Aorta (tissue), 5 donors: ENCODE measurements around the gene TMCO4. TPM values are rescaled to one million over a fixed set of nuclear protein-coding genes. Genes with fewer than 3 reads are reported as not detected.
A peak's percentile ranks its signal among the peaks of the same experiment; 100 is the strongest.
"Not testable (repeated sequence)": the region's sequence is repeated elsewhere in the genome, so short reads cannot be mapped to it uniquely, and the experiment has no call there.

Experiments used
- ATAC-seq: fragments of 200-7000 bp; cut with Tn5 transposase; one replicate; pipeline ENCODE4 v1.9.1; 2022; ENCODE audit warnings: moderate library complexity; ENCODE audit not compliant: low FRiP score
- DNase-seq, 2 donors: peaks; one replicate each; pipeline ENCODE4 v3.0.0-alpha.2; 2020
- H3K27ac ChIP-seq, 2 donors: one replicate each; pipeline ENCODE4 v1.5.1; 2013; ENCODE audit warnings: low read length in 2 of 2, mild to moderate bottlenecking in 2 of 2, moderate library complexity in 2 of 2, control low read depth in 1 of 2, inconsistent platforms in 1 of 2, low read depth in 1 of 2
- H3K27me3 ChIP-seq, 2 donors: one replicate each; pipeline ENCODE4 v1.6.1; 2013; ENCODE audit warnings: control low read depth in 1 of 2, low read length in 1 of 2, mild to moderate bottlenecking in 1 of 2, moderate library complexity in 1 of 2; ENCODE audit not compliant: insufficient read depth in 2 of 2, control insufficient read depth in 1 of 2
- H3K36me3 ChIP-seq, 2 donors: one replicate each; pipeline ENCODE4 v1.6.1; 2013; ENCODE audit warnings: control low read depth in 1 of 2, low read length in 1 of 2, mild to moderate bottlenecking in 1 of 2; ENCODE audit not compliant: insufficient read depth in 2 of 2, control insufficient read depth in 1 of 2
- H3K4me1 ChIP-seq, 2 donors: one replicate each; pipeline ENCODE4 v1.6.1; 2013; ENCODE audit warnings: low read length in 2 of 2, control low read depth in 1 of 2, mild to moderate bottlenecking in 1 of 2, moderate library complexity in 1 of 2; ENCODE audit not compliant: insufficient read depth in 2 of 2, control insufficient read depth in 1 of 2
- H3K4me3 ChIP-seq, 2 donors: one replicate each; pipeline ENCODE4 v1.5.1; 2013; ENCODE audit warnings: low read length in 2 of 2, control low read depth in 1 of 2, mild to moderate bottlenecking in 1 of 2
- H3K9me3 ChIP-seq: one replicate; pipeline ENCODE4 v1.6.1; 2013; ENCODE audit warnings: mild to moderate bottlenecking, low read length; ENCODE audit not compliant: control insufficient read depth
- WGBS, 2 donors: extraction: QIAGEN DNeasy Blood & Tissue Kit; methylation state at CpG; one replicate each; pipeline ENCODE4 v1.1.7; 2013; 5-methylcytosine and 5-hydroxymethylcytosine counted together
- intact Hi-C, 2 donors: fragments of 100-400 bp; cut with DNase I; formaldehyde crosslinking; loops; one replicate each; pipeline versions ENCODE4 v1.14.2 to v1.15.0; 2022
- polyA plus RNA-seq, 2 donors: library from polyadenylated mRNA; stranded (reverse); fragments of 200-250 nt; gene quantifications; one replicate each; pipeline ENCODE4 v1.2.3, GENCODE V29; 2013
- total RNA-seq, 2 donors: library from RNA; stranded (reverse); fragmentation: NEBNext Ultra II Directional; extraction: Animal tissue kit (Norgen Biotek cat#: 25700); gene quantifications; one replicate each; pipeline ENCODE4 v1.2.1, GENCODE V29; 2021
- donor health status: healthy with polysubstance abuse.
- donor health status: Bipolar disorder and iron deficiency.
- donor health status: DM: no; HTN: no; CAD: no.
- donor health status: DM: no; HTN: no; CAD: no.
- donor health status: DM: yes; HTN: yes; CAD: no.

The TMCO4 gene
- total and polyA plus RNA-seq, 4 donors: 18.7 to 37.1 (median 27.9) TPM

DNA sequence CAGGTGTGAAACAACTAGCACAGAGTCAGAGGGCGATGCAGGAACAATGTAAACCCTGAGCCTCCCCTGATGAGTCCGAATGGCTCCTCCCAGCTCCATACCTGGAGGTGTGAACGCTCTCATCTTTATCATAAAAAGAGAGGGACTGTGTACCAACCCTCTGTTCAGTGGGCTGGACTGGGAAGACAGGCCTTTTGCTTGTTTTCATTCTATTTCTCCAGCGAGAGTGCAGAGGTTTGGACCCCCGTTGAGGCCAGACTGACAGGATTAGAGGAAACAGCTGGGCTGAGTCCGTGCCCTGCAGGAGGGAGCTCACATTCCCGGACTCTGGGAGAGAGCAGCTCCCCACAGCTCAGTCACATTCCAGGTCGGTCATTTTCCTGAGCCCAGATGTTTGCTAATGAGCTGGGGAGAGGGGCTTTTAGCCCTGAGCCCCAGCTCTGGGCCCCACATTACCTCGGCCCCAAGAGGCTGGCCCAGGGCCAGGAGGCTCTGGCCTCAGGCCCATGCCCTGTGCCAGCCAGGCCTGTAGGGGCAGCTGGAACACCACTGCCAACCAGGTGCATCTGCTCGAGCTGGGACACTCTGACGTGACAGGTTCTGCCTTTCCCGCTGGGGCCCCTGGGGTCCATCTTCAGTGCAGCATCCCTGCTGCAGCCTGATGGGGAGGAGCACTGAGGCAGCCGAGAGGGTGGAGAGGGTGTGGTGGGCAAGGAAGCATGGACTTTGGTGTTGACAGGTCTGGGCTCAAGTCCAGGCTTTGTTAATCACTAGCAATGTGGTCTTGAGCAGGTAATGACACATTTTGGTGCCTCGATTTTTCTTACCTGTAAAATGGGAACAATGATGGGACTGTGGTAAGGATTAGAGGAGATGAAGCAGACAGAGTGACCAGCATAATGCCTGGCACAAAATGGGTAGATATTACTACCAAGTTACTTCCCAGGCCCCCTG, 159.1 kb downstream of the TMCO4 start:
- WGBS, 2 donors: 33% methylated on average over 14 of the region's 14 CpGs
- H3K27me3 ChIP-seq: no peaks in the 10 kb centered on the region
- no peak overlapping the region for H3K4me3 ChIP-seq
- no peak for DNase-seq
- intact Hi-C loops: loop anchor here in 1 of 2 donors (5.0 kb wide), 1 partner anchor 148 kb away; no protein-coding TSS in a partner anchor
- H3K4me1 ChIP-seq: no peaks in the 10 kb centered on the region
- no peak overlapping the region for H3K27ac ChIP-seq
- no peaks in the 10 kb centered on the region for H3K9me3 ChIP-seq
- no peak for ATAC-seq
- H3K36me3 ChIP-seq: no peaks in the 10 kb centered on the region

DNA sequence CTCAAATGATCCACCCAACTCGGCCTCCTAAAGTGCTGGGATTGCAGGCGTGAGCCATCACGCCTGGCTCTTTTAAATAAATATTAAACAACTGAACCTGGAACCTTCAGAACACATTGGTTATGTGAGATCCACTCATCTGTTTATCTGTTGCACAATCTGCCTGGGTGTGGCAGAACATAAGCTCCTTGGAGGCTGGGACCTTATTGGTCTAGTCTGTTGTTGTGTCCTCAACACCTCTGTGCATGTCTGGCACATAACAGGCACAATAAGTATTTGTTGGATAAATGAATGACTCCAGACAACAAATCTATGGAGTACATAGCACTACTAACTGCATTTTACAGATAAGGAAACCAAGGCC, 159.7 kb downstream of the TMCO4 start:
- 84 to 88% methylated on average over 3 of the region's 3 CpGs for WGBS, 2 donors
- no peaks in the 10 kb centered on the region for H3K9me3 ChIP-seq
- H3K36me3 ChIP-seq: no peaks in the 10 kb centered on the region
- no peak for DNase-seq
- no peak for ATAC-seq
- intact Hi-C loops: loop anchor here in 1 of 2 donors (5.0 kb wide), 1 partner anchor 148 kb away; no protein-coding TSS in a partner anchor
- H3K27me3 ChIP-seq: no peaks in the 10 kb centered on the region
- no peak overlapping the region for H3K4me3 ChIP-seq
- H3K4me1 ChIP-seq: no peaks in the 10 kb centered on the region
- H3K27ac ChIP-seq: no peak overlapping the region

DNA sequence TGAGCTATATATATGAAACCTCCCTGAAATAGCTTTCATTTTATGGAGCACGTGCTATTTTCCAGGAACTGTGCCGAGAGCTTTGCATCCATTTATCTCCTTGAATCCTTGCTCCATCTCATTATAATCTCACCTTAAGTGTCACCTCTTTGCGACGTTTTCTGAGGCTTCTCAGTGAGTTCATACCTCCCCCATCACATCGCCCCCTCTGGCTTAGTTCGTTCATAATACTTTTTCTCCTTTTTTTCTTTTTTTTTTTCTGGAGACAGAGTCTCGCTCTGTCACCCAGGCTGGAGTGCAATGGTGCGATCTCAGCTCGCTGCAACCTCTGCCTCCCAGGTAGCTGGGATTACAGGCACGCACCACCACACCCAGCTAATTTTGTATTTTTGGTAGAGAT, 160.5 kb downstream of the TMCO4 start:
- intact Hi-C loops, ATAC-seq, H3K9me3 ChIP-seq, H3K27me3 ChIP-seq, H3K4me1 ChIP-seq, H3K27ac ChIP-seq, H3K4me3 ChIP-seq, DNase-seq, H3K36me3 ChIP-seq: not testable (repeated sequence)
- 71 to 82% methylated on average over 10 of the region's 10 CpGs for WGBS, 2 donors

DNA sequence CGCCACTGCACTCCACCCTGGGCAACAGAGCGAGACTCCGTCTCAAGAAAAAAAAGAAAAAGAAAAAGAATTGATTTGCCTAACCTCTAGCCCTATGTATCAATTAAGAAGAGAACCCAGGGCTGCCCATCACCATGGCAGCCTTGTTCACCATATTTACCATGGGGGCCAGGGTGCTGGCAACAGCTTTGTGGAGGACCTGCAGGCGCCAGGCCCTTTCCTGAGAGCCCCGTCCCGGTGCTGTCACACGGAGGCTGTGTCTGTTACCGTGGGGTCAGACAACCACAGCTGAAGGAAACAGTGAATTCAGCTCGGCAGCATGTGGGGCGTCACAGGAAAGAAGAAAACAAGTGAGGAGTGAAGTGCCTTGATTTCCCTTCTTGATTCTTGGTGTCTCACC, 162.1 kb downstream of the TMCO4 start:
- intact Hi-C loops: no loop called here
- WGBS, 2 donors: 93 to 96% methylated on average over 10 of the region's 10 CpGs

DNA sequence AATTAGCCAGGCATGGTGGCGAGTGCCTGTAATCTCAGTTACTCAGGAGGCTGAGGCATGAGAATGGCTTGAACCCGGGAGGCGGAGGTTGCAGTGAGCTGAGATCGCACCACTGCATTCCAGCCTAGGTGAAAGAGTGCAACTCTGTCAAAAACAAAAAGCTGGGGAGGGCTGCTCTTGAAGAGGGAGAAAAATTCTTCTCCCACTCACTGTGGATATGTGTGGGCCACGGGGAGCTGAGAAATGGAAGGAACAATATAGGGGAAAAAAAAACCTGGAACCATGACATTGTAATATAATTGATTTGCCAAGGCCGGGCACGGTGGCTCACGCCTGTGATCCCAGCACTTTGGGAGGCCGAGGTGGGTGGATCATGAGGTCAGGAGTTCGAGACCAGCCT, 163.0 kb downstream of the TMCO4 start:
- H3K27me3 ChIP-seq, H3K4me1 ChIP-seq, H3K36me3 ChIP-seq, H3K4me3 ChIP-seq, ATAC-seq, DNase-seq, H3K9me3 ChIP-seq, H3K27ac ChIP-seq, intact Hi-C loops: not testable (repeated sequence)
- WGBS, 2 donors: 82 to 85% methylated on average over 10 of the region's 10 CpGs

More for the DNA sequence above, 162.1 kb downstream of the TMCO4 start:
- Histone ChIP-seq H3K9me3 (no peaks in the 10 kb centered on the region), H3K27me3 (no peaks in the 10 kb centered on the region), H3K27ac (no peak overlapping the region), H3K4me3 (no peak overlapping the region), H3K36me3 (no peaks in the 10 kb centered on the region), H3K4me1 (no peaks in the 10 kb centered on the region)
- ATAC-seq: no peak
- no peak for DNase-seq

DNA sequence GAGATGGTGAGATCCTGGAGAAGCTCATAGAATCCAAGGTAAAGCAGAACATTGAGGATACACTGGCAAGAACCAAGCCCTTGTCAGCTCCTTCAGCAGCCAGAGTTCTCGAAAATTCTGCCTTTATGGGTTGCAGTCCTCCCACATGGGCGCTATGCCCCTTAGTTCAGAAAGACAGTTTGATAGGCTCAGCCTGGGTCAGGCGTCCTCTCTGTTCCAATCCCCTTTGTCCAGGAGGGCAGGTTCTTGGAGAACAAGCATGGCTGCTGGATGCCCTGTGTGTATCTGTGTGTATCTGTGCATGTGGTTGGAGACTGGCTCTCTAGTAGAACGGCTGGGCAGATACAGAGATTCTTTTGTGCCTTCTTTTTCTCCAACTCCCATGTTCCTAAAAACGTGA, 163.7 kb downstream of the TMCO4 start:
- peak overlapping the region; percentile 22 to 43 for H3K27ac ChIP-seq
- 20 to 26% methylated on average over 5 of the region's 5 CpGs for WGBS, 2 donors

DNA sequence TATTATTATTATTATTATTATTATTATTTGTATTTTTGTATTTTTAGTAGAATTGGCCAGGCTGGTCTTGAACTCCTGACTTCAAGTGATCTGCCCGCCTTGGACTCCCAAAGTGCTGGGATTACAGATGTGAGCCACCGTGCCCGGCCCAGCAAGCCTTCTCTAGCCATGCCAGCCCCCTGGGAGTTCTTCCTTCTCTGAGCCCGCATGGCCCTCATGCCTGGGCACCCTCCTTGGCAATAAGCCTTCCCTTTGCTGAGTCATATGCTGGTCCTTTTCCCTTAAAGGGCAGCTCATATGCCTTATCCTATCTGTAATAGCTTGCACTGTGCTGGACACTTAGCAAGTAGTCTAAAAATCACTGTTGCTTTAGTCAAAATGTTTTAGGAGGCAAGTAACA, 164.1 kb downstream of the TMCO4 start:
- DNase-seq (peak in 1 of 2 donors; percentile 83), ATAC-seq (peak; percentile 85)
- H3K36me3 ChIP-seq: no peaks in the 10 kb centered on the region
- H3K4me1 ChIP-seq: no peaks in the 10 kb centered on the region
- no peaks in the 10 kb centered on the region for H3K27me3 ChIP-seq
- no peaks in the 10 kb centered on the region for H3K9me3 ChIP-seq
- H3K27ac ChIP-seq: no peak overlapping the region
- no peak overlapping the region for H3K4me3 ChIP-seq
- WGBS, 2 donors: 3 to 11% methylated on average over 4 of the region's 4 CpGs
- intact Hi-C loops: no loop called here

More for the DNA sequence above, 163.7 kb downstream of the TMCO4 start:
- no peaks in the 10 kb centered on the region for H3K27me3 ChIP-seq
- H3K4me3 ChIP-seq: no peak overlapping the region
- H3K9me3 ChIP-seq: no peaks in the 10 kb centered on the region
- DNase-seq: no peak
- intact Hi-C loops: no loop called here
- H3K36me3 ChIP-seq: no peaks in the 10 kb centered on the region
- peak; percentile 41 for ATAC-seq
- no peaks in the 10 kb centered on the region for H3K4me1 ChIP-seq

DNA sequence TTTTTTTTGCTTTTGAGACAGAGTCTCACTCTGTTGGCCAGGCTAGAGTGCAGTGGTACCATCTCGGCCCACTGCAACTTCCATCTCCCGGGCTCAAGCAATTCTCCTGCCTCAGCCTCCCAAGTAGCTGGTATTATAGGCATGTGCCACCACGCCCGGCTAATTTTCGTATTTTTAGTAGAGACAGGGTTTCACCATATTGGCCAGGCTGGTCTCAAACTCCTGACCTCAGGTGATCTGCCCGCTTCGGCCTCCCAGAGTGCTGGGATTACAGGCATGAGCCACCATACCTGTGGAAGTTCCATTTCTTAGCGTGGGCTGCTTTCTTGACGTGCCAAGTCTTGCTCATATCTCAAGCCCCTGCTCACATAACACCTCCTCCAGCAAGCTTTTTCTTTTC, 164.7 kb downstream of the TMCO4 start:
- H3K9me3 ChIP-seq, H3K36me3 ChIP-seq, H3K27ac ChIP-seq, DNase-seq, H3K4me1 ChIP-seq, H3K4me3 ChIP-seq, ATAC-seq, intact Hi-C loops, H3K27me3 ChIP-seq: not testable (repeated sequence)
- WGBS, 2 donors: 92 to 95% methylated on average over 9 of the region's 9 CpGs

DNA sequence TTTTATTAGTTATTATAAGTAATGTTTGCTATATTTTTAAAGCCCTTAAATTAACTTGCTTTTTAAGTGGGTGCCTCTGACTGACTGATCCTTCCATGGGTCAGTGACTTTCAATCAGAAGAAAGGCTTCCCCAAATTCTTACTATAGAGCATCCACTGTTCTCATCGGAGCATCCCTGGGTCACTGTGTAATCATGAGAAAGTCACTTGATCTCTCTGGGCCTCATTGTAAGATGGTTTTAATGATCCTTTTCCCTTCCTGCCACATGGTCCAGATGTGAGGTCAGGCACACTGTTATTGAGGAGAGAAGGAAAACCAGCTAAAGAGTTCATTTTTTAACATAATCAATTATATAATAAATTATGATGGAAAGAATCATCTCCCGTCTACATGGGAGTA, 166.6 kb downstream of the TMCO4 start:
- Histone ChIP-seq H3K4me1 (no peaks in the 10 kb centered on the region), H3K36me3 (no peaks in the 10 kb centered on the region), H3K27me3 (no peaks in the 10 kb centered on the region), H3K27ac (no peak overlapping the region), H3K4me3 (no peak overlapping the region), H3K9me3 (no peaks in the 10 kb centered on the region)
- intact Hi-C loops: no loop called here
- 95 to 98% methylated on average over 2 of the region's 2 CpGs for WGBS, 2 donors
- DNase-seq: no peak
- no peak for ATAC-seq
